ENCODE data around the gene SLC28A1. TPM values are rescaled to one million over a fixed set of nuclear protein-coding genes. Genes with fewer than 3 reads are reported as not detected.
"Not testable (repeated sequence)": the region's sequence is repeated elsewhere in the genome, so short reads cannot be mapped to it uniquely, and the experiment has no call there.

The SLC28A1 gene
- total and polyA plus RNA-seq, 2 experiments from 2014 or later = 0.24 to 0.45 TPM

DNA sequence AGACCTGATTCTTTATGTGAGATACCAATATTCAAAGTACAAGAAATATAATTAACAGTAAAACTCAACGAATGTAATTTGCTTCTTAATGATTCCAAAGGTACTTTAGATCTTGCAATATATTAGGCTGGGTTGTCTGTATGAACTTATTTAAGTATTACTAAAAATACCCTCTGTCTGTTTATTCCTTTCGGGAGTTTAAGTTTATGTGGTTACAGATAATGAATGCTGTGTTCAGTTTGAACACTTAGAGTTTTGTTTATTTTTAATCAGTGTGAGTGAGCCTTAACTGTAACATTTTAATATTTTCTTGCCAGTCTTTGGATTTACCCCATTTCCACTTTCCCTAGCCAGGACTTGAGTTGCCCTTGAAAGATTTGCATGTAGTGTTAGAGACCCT, 100.7 kb downstream of the SLC28A1 start:
- DNase-seq (ENCODE audit: low read depth in 1 of 2, low spot score in 1 of 2) = no peak
- TF ChIP-seq, protein P1, sequence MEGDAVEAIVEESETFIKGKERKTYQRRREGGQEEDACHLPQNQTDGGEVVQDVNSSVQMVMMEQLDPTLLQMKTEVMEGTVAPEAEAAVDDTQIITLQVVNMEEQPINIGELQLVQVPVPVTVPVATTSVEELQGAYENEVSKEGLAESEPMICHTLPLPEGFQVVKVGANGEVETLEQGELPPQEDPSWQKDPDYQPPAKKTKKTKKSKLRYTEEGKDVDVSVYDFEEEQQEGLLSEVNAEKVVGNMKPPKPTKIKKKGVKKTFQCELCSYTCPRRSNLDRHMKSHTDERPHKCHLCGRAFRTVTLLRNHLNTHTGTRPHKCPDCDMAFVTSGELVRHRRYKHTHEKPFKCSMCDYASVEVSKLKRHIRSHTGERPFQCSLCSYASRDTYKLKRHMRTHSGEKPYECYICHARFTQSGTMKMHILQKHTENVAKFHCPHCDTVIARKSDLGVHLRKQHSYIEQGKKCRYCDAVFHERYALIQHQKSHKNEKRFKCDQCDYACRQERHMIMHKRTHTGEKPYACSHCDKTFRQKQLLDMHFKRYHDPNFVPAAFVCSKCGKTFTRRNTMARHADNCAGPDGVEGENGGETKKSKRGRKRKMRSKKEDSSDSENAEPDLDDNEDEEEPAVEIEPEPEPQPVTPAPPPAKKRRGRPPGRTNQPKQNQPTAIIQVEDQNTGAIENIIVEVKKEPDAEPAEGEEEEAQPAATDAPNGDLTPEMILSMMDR (IDR thresholded peaks at IDR 0.05; ENCODE audit: low read depth, low read length) = no peak
- H3K4me1 ChIP-seq (ENCODE audit: low read depth) = peaks cover 18% of the 10 kb centered on the region
- H3K36me3 ChIP-seq = no peaks in the 10 kb centered on the region
- no peak overlapping the region for H3K4me3 ChIP-seq
- H3K9me3 ChIP-seq (ENCODE audit: low read depth) = no peaks in the 10 kb centered on the region
- H3K27ac ChIP-seq = no peak overlapping the region
- H3K27me3 ChIP-seq = peaks cover 18% of the 10 kb centered on the region

DNA sequence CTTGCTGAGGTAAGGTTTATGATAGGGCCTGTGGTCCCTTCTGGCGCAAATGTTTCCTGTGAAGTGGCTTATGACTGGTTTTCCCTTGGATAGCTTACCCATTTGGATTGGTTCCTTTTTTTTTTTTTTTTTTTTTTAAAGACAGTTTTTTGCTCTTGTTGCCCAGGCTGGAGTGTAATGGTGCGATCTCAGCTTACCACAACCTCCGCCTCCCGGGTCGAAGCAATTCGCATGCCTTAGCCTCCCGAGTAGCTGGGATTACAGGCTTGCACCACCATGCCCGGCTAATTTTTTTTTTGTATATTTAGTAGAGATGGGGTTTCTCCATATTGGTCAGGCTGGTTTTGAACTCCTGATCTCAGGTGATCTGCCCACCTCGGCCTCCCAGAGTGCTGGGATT, 102.9 kb downstream of the SLC28A1 start:
- H3K4me3 ChIP-seq; H3K36me3 ChIP-seq; DNase-seq (ENCODE audit: low read depth in 1 of 2, low spot score in 1 of 2); H3K9me3 ChIP-seq (ENCODE audit: low read depth); H3K27ac ChIP-seq: not testable (repeated sequence)
- peaks cover 18% of the 10 kb centered on the region for H3K4me1 ChIP-seq (ENCODE audit: low read depth)
- peaks cover 13% of the 10 kb centered on the region for H3K27me3 ChIP-seq

DNA sequence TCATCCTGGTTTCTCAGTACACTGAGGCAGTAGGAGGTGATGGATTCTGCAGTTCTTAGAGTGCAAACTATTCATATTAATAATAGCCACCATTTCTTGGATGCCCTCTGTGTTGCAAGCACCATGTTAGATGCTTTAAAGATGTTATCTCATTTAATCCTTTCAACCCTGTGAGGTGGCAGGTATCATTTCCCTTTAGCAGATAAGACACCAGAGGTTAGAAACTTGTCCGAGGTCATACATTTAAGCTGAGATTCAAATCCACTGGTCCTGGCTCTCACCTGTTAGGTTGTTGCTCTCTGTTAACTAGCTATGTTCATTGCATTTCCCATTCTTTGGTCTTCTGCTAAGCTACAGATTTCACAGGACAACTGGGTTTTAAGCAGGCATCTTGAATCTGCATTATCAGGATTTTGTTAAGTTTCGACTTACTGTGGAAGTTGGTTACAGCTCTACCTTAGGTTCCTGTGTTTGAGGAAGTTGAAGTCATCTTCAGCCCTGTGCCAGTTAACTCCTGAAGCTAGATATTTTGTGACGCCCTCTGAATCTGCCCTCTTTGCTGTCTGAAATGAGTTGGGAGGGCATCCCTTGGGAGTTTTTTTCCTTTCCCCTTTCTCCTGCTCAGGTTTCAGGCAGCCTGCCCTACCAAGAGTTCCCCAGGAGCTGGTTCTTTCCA, 103.6 kb downstream of the SLC28A1 start:
- TF ChIP-seq, protein P1 (IDR thresholded peaks at IDR 0.05; ENCODE audit: low read depth, low read length) = no peak
- peaks cover 6% of the 10 kb centered on the region for H3K27me3 ChIP-seq
- no peaks in the 10 kb centered on the region for H3K9me3 ChIP-seq (ENCODE audit: low read depth)
- DNase-seq (ENCODE audit: low read depth in 1 of 2, low spot score in 1 of 2) = no peak
- H3K4me1 ChIP-seq (ENCODE audit: low read depth) = peaks cover 18% of the 10 kb centered on the region
- H3K4me3 ChIP-seq = no peak overlapping the region
- no peaks in the 10 kb centered on the region for H3K36me3 ChIP-seq
- H3K27ac ChIP-seq = no peak overlapping the region

DNA sequence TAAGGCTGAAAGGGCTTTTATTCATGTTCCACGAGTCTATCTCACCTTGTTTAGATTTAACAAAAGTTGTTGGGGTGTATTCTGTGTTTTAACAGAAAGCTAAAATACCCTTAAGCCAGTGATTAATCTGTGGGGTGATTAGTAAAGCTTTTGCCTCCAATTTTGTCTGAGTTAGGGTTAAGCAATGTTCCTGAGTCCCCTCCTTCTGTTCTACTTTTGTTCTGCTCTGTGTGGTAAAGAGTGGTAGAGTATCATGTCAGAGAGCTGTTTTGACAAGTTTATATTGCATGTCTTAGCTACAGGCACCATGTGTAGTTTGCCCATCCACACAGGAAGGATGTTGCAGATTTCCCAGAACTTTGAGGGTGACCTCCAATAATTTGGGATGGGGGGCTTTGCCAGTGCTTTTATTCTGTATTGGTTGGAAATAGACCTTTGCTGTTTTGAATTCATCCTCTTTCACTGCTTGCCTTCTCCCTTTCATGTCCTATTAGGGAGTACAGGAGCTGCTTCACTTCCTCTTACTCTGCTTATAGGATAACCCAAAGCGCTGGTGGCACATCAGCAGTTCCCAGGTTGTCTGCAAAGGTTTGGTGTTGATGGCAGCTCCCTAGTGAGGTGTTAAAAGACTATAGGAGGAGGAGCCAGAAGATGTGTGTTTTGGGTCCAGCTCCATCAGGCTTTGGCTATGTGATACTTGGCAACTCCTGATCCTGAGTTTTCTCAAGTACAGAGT, 104.6 kb downstream of the SLC28A1 start:
- no peak for DNase-seq (ENCODE audit: low read depth in 1 of 2, low spot score in 1 of 2)
- Histone ChIP-seq H3K27me3 (no peaks in the 10 kb centered on the region), H3K4me1 (ENCODE audit: low read depth) (peaks cover 18% of the 10 kb centered on the region), H3K36me3 (no peaks in the 10 kb centered on the region), H3K9me3 (ENCODE audit: low read depth) (no peaks in the 10 kb centered on the region), H3K4me3 (no peak overlapping the region), H3K27ac (no peak overlapping the region)
- TF ChIP-seq, protein P1 (IDR thresholded peaks at IDR 0.05; ENCODE audit: low read depth, low read length) = no peak

DNA sequence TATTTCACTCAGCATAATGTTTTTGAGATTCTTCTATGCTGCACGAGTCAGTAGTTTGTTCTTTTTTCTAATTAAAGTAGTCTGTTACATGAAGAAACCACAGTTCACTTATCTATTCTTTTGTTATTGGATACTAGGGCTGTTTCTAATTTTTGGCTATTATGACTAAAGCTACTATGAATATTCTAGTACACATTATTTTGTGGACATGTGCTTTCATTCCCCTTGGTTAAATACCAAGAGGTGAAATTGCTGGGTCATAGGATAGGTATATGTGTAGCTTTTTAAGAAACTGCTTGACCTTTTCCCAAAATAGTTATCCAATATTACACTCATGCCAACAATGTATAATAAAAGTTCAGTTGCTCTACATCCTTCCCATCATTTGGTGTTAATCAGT, 106.0 kb downstream of the SLC28A1 start:
- no peaks in the 10 kb centered on the region for H3K27me3 ChIP-seq
- H3K9me3 ChIP-seq (ENCODE audit: low read depth) = no peaks in the 10 kb centered on the region
- DNase-seq (ENCODE audit: low read depth in 1 of 2, low spot score in 1 of 2) = no peak
- H3K4me1 ChIP-seq (ENCODE audit: low read depth) = peaks cover 7% of the 10 kb centered on the region
- no peaks in the 10 kb centered on the region for H3K36me3 ChIP-seq
- no peak overlapping the region for H3K4me3 ChIP-seq
- no peak overlapping the region for H3K27ac ChIP-seq
- TF ChIP-seq, protein P1 (IDR thresholded peaks at IDR 0.05; ENCODE audit: low read depth, low read length) = no peak

Measured in cardiac muscle cell (in vitro differentiated cells and primary cell).